Mucosa of descending colon (tissue), 3 donors: ENCODE data around the gene HPCAL4. TPM values are rescaled to one million over a fixed set of nuclear protein-coding genes. Genes with fewer than 3 reads are reported as not detected.

ENCODE experiments used
- ATAC-seq: fragments of 200-7000 bp; cut with Tn5 transposase; one replicate; pipeline ENCODE4 v1.9.1; 2020; ENCODE audit warnings: mild to moderate bottlenecking, moderate library complexity
- DNase-seq, 3 donors: peaks; one replicate each; pipeline ENCODE4 v3.0.0-alpha.2; 2020
- H3K36me3 ChIP-seq: fragments of 200-600 bp; one replicate; pipeline ENCODE4 v1.8.0; 2021; ENCODE audit warnings: low read depth, mild to moderate bottlenecking
- H3K4me1 ChIP-seq: fragments of 200-600 bp; one replicate; pipeline ENCODE4 v1.8.0; 2021; ENCODE audit warnings: low read depth, mild to moderate bottlenecking
- H3K4me3 ChIP-seq: fragments of 200-600 bp; one replicate; pipeline ENCODE4 v1.8.0; 2021; ENCODE audit warnings: mild to moderate bottlenecking
- H3K9me3 ChIP-seq: fragments of 200-600 bp; one replicate; pipeline ENCODE4 v1.8.0; 2021; ENCODE audit warnings: mild to moderate bottlenecking
- CTCF ChIP-seq: fragments of 200-600 bp; IDR thresholded peaks from one replicate; pipeline ENCODE4 v1.8.0; 2022; ENCODE audit warnings: antibody characterized with exemption, mild to moderate bottlenecking
- intact Hi-C, 2 donors: fragments of 100-400 bp; cut with DNase I in 1 of 2; cut with micrococcal nuclease in 1 of 2; formaldehyde crosslinking; loops; one replicate each; pipeline versions ENCODE4 v1.11.0 to v1.11.1; 2022; cut with DNase I, micrococcal nuclease
- total RNA-seq, 3 donors: library from RNA; stranded (reverse); fragmentation: NEBNext Ultra II Directional in 2 of 3; extraction: Animal tissue kit (Norgen Biotek cat#: 25700) in 2 of 3; gene quantifications; one replicate each; pipeline versions ENCODE4 v1.2.1 to v1.2.4, GENCODE V29; 2021 to 2023
- donor health status: DM: no; HTN: no; CAD: no; lungs with moderate emphysema.
- donor health status: DM: no; HTN: no; CAD: no.
- donor health status: DM: no; HTN: yes; CAD: no.

HPCAL4 gene
- total RNA-seq, 3 donors from 2014 or later: 0.07 to 0.51 TPM; not detected in 1

DNA sequence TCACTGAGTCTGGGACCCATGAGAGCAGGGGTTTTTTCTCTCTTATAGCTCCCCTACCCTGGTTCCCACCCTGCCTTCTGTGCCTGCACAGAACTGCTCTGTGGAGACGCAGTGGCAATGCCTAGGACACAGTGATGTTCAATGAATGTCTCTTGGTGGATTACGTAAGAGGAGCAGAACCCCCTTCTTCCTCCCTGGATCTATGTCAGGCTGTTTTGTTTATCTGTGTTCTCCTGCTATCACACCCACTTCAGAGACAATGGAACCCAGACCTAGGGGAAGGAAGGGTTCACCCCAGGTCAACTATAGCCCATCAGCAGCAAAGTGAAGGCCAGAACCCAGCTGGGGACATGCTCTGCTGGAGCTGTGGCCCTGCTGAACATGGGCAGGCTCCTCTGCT, 2.0 kb downstream of the HPCAL4 start:
- Histone ChIP-seq H3K4me3 (no peak overlapping the region), H3K36me3 (no peaks in the 10 kb centered on the region), H3K4me1 (peaks cover 18% of the 10 kb centered on the region), H3K9me3 (no peaks in the 10 kb centered on the region)
- no peak for DNase-seq
- no peak for ATAC-seq
- intact Hi-C loops: no loop called here
- no peak for TF ChIP-seq CTCF

- intact Hi-C loops: no loop called here
- ATAC-seq: no peak
- DNase-seq: no peak
- no peak overlapping the region for H3K4me3 ChIP-seq
- no peaks in the 10 kb centered on the region for H3K9me3 ChIP-seq
- no peaks in the 10 kb centered on the region for H3K36me3 ChIP-seq
- TF ChIP-seq CTCF: no peak
- H3K4me1 ChIP-seq: peaks cover 18% of the 10 kb centered on the region
These were observed 2.5 kb downstream of the HPCAL4 start for GRCh38 chr1:39688706-39689105.

- Histone ChIP-seq H3K4me3 (no peak overlapping the region), H3K4me1 (peaks cover 14% of the 10 kb centered on the region), H3K9me3 (no peaks in the 10 kb centered on the region), H3K36me3 (no peaks in the 10 kb centered on the region)
- intact Hi-C loops: no loop called here
- TF ChIP-seq CTCF: no peak
- ATAC-seq (no peak), DNase-seq (no peak)
These were observed 4.0 kb downstream of the HPCAL4 start for GRCh38 chr1:39687243-39687642.

DNA sequence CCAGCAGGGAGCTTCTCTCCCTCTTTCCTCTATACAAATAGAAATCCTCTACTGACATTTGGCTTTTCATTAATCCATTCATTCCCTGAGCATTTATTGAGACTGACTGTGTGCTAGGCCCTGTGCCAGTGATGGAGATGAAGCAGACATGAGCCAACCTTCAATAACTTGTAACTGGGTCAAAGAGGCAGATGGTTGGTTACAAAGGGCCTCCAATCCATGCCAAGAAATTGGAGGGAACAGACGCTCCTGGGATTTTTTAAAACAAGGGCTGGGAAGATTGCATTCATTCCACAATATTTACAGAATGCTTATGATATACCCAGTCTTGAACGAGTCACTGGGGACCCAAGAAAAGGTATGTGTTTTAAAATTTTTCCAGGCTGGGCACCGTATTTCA, 6.2 kb downstream of the HPCAL4 start:
- H3K4me1 ChIP-seq: no peaks in the 10 kb centered on the region
- TF ChIP-seq CTCF: no peak
- ATAC-seq: no peak
- no peak for DNase-seq
- intact Hi-C loops: no loop called here
- no peaks in the 10 kb centered on the region for H3K36me3 ChIP-seq
- H3K9me3 ChIP-seq: no peaks in the 10 kb centered on the region
- H3K4me3 ChIP-seq: no peak overlapping the region

DNA sequence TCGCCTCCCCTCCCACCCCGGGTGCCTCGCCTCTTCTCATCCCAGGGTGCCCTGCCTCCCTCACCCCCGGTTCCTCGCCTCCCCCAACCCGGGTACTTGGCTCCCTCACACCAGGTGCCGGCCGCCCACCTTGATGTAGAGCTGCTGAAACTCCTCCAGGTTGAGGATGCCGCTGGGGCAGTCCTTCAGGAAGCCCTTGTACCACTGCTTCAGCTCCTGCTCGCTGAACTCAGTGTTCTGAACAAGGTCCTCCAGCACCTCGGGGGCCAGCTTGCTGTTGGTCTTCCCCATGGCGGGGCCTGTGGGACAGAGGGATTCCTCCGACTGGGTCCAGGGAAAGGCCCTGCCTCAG, 6.9 kb downstream of the HPCAL4 start:
- intact Hi-C loops: no loop called here
- ATAC-seq (no peak), DNase-seq (no peak)
- no peak overlapping the region for H3K4me3 ChIP-seq
- no peaks in the 10 kb centered on the region for H3K9me3 ChIP-seq
- H3K4me1 ChIP-seq: no peaks in the 10 kb centered on the region
- no peak for TF ChIP-seq CTCF
- no peaks in the 10 kb centered on the region for H3K36me3 ChIP-seq

DNA sequence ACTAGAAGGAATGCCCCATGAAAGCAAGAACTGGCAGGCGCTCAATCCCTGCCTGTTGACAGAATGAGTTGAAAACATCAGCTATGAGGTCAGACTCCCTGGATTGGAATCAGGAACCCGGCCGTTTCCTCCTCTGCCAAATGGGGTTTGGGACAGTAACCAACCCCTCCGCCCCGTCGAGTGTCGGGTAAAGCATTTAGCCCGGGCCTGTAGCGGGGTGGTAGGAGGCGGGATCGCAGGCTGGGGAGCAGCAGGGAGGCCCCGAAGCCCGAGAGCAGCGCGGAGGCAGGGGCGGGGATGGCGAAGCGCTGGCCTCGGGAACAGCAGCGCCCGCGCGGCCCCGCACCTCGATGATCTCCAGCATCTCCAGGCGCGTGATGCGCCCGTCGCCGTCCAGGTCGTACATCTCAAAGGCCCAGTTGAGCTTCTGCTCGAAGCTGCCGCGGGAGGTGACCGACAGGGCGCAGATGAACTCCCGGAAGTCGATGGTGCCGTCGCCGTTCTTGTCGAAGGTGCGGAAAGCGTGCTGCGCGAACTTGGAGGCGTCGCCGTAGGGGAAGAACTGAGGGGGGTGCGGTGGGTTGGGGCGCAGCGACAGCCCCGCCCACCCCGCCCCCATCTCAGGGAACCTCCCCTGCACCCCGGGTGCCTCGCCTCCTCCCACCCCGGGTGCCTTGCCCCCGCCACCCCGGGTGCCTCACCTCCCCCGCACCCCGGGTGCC, 7.5 kb downstream of the HPCAL4 start:
- no peaks in the 10 kb centered on the region for H3K36me3 ChIP-seq
- TF ChIP-seq CTCF: no peak
- H3K9me3 ChIP-seq: no peaks in the 10 kb centered on the region
- no peaks in the 10 kb centered on the region for H3K4me1 ChIP-seq
- peak; percentile 43 for ATAC-seq
- intact Hi-C loops: no loop called here
- peak in 1 of 3 donors; percentile 29 for DNase-seq
- no peak overlapping the region for H3K4me3 ChIP-seq
